ENCODE measurements around the gene NUP62.

- TF ChIP-seq GATA2 (IDR thresholded peaks at IDR 0.05; ENCODE audit: low read depth, low read length) (no peak), GATA3 (IDR thresholded peaks at IDR 0.05; ENCODE audit: low read depth, low read length) (no peak)
Observed at GRCh38 chr19:49894879-49895565, 34.3 kb downstream of the NUP62 start.
